HG02884 (cell line): ENCODE measurements around the gene RNF10.
"Not testable (repeated sequence)": the region's sequence is repeated elsewhere in the genome, so short reads cannot be mapped to it uniquely, and the experiment has no call there.

Experiments used
- ATAC-seq: cut with Tn5 transposase; IDR thresholded peaks from one replicate; pipeline ENCODE4 v1.9.1; 2021; ENCODE audit warnings: mild to moderate bottlenecking, moderate library complexity; ENCODE audit not compliant: unreplicated experiment

The RNF10 gene

DNA sequence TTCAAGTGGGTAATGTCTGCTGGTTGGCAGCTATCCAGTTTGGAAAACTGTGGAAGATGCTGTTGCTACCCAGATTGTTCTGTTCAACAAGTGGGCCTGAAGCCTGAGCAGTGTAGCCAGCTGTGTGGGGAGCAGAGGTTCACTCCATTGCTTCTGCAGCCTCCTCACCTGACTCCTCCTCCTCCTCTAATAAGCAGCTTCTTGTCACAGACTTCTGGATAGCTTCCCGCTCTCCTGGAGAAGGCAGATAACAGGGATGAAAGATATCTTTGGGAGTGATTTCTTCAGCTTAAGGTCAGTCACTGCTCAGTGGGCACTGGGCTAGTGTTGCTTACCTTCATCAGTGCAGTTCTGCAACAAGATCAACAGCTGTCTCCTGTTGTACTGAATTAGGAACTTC is 45.0 kb downstream of the RNF10 start:
- ATAC-seq = no peak

DNA sequence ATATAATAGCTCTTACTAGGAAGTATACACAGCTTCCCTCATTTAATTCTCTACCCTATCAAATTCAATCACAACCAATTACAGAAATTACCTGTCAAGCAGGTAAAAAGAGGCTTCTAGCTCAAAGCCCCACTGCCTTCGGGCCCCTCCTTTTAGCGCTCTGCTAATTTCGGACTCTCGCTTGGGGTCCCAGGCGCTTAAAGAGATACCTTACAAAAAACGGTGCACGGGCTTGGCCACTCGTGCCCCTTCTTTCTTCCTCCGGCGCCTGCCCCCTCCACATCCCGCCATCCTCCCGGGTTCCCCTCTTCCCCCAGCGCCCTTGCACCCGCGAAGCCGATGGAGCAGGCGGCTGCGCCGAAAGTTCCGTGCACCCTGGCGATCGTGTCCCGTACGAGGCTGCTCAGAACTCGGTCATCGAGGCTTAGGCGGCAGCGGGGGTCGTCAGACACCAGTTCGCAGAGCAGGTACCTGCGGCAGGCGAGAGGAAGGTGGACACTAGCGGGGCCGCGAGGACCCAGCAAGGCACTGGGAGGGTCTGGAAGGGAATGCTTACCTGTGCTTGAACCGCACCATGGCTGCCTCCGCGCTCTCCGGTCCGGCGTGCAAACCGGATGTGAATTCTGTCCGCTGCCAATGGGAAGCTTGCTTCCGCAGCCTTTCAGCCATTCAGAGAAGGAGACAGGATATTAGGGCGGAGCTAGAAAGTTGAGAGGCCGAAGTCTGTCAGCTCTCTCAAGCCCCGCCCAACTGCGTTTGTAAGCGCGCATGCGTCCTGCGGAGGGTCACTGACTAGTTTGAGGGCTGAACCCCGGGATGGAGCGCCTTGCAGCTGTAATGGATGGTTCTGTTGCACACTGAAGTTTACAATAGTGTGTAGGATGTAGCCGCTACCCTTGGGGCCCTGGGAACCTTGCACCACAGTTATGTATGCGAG is 46.9 kb downstream of the RNF10 start, which contains the start of gene POP5:
Gene POP5, minus strand, starts transcription at position 616 of the 937 bp plus-strand sequence. Its CDS starts 40 bp downstream, at position 576.
- ATAC-seq = peak; percentile 93

DNA sequence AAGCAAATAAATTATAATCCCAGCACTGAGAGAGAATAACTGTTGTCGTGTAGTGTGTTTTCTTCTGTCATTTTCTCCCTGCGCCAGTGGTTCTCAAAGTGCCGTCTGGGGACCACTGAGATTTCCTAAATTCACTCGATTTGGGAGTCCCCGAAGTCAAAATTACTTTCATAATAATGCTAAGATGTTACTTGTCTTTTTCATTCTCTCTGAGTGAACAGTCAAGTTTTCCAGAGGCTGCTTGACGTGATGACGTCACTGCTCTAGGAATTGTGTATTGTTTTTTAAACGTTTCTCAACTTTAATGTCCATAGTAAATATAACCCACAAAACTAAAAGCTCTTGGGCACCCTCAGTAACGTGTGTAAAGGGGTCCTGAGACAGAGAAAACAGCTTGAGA is 47.8 kb downstream of the RNF10 start:
- ATAC-seq = no peak

DNA sequence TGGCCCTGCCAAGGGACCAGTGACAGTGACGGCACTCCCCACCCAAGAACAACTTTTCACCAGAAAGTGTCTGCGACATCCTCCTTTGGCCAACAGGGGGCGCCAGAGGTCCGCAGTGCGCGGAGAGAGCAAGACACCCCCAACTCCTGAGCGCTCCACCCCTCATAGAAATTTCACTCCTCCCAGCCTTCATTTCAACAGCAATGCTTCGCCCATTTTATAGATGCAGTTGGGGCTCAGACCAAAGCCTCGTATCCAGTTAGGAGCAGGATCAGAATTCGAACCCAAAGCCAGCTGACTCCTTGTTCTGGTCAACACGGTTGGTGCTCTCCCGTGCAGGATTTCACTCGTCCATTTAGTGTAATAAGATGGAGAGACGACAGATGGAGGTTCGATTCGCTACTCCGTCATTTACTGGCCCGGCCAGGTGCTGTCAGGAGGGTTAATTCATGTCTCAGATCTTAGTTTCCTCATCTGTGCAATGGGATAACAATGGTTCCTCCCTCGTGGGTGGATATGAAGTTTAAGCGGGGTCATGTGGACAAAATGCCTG is 49.4 kb downstream of the RNF10 start:
- ATAC-seq = no peak

DNA sequence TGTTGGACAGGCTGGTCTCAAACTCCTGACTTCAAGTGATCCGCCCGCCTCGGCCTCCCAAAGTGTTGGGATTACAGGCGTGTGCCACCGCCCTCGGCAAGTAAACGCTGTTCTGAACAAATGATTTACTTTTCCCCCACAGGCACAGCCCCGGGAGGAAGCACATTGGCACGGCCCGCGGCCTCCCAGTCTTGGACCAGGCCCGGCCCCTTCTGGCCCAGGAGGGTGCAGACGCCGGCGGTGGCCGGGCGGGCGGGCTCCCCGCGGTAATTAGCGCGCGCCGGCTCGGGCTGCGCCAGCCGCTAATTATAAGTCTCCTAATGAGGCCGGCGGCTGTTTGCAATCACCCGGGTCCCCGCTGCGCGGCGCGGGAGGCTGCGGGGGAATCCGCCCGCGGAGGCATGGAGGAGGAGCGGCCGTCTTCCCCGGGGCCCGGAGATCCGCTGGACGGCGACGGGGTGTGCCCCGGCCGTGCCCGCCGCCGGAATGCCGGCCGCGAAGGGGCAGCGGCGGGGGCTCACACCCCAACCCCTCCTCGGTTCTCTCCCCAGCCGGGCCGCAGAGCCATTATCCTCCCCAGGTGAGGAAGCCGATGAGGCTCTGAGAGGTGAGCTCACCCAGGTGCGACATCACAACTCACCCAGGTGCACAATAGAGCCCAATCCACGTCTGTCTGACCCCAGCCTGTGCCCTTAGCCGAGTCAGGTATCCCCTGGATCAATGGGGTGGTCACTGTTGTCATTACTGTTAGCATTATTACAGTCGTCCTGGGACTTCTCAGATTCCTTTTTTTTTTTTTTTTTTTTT is 50.4 kb downstream of the RNF10 start:
- ATAC-seq = no peak

DNA sequence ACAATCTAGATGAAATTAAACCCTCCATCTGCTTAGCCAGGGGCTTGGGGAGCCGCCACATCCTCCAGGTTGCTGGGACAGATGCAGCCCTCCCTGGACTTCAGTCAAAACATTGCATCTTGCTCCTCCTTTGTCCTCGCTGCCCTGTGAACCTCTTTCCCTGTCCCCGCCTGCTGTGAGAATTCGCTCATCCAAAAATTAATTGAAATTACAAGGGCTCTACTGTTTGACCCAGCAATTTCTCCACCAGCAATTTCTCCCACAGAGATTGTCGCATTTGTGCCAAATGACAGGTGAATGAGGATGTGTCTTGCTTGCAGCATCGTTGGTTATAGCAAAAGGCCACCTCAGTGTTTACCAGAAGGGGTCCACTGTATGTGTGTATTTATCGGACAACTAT is 52.0 kb downstream of the RNF10 start:
- ATAC-seq = no peak

DNA sequence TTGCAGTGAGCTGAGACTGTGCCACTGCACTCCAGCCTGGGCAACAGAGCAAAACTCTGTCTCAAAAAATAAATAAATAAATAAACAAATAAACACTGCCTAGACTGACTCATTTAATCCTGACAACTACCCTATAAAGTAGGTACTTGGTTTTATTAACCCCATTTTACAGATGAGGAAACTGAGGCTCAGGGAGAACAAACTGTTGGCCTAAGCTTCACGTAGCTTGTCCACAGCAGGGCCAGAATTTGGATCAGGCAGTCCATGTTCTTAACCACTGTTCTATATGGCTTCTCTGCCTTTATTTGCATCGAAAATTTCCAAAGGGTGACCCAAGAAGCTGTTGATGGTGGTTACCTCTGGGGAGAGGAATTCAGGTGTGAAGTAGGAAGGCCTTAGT is 52.7 kb downstream of the RNF10 start:
- no peak for ATAC-seq

DNA sequence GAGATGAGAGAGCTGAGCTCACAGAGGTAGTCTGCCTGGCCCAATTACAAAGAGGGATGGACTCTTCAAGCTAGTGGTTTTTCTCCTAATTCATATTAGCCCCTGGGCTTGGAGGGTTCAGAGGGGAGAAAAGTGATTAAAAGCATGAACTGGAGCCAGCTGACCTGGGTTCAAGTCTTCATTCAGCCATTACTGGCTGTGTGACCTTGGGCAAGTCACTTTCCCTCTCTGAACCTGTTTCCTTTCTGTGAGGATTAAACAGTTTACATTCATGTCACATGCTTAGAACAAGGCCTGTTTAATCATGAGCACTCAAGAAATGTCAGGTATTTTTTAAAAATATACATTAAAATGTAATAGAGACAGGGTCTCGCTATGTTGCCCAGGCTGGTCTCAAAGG is 54.2 kb downstream of the RNF10 start:
- no peak for ATAC-seq

DNA sequence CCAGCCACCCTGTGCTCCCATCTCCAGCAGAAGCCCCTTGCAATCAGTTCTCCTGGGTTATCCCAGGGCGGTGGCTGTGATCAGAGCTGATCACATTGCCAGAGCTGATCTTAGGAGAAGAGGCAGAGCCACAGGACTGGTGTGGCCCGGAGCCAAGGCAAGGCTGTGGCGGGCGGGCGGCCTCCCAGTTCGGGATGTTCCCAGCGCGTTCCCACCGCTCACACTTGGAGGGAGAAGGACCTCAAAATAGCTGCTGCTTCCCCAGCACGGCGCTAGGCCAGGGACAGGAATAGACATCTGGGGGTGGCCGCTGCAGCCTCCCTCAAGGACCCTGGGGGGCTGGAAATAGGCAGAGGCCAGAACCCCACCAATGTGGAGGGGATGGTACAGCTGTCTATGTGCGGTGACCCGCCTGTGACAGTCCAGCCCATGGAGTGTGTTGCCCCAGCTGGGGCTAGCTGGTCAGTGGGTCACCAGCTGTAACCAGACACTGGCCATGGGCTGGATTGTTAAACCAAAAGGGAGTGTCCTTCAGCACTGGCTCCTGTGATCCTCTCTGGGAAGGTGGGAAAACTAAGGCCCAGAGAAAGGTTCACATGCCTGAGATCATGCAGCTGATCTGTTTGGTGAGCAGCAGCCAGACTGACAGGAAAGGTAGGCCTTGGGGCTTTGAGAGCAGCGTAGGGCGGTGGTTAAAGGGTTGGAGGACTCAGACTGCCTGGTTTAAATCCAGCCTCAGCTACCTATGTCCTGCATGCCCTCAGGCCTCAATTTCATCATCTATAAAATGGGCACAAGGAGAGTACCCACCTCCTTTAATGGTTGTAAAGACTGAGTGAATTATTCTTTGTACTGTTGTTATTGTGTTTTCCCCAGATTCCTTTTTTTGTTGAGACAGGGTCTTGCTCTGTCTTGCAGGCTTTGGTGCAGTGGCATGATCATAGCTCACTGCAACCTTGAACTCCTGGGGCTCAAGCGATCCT is 55.1 kb downstream of the RNF10 start:
- ATAC-seq = no peak

DNA sequence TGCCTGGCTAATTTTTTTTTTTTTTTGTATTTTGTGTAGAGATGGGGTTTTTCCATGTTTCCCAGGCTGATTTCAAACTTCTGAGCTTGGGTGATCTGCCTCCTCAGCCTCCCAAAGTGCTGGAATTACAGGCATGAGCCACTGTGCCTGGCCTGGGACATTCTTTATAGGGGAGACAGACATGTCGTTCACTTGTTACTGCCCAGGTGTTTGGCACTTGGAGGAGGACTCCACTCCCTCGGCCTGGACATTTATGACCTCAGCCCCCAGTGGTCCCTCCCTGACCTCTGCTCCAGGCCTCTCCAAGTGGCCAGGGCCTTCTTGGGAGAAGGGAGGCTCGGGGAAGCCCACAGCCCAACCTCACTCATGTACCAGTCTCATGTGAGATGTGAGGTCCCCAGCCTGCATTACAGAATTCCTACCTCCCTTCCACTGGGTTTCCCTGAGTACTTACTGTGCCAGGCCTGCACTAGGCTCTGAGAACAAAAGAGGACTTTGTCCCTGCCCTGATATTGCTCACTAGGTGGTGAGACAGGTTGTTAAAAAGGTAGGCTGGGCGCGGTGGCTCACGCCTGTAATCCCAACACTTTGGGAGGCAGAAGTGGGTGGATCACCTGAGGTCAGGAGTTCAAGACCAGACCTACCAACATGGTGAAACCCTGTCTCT is 56.7 kb downstream of the RNF10 start:
- ATAC-seq = no peak

DNA sequence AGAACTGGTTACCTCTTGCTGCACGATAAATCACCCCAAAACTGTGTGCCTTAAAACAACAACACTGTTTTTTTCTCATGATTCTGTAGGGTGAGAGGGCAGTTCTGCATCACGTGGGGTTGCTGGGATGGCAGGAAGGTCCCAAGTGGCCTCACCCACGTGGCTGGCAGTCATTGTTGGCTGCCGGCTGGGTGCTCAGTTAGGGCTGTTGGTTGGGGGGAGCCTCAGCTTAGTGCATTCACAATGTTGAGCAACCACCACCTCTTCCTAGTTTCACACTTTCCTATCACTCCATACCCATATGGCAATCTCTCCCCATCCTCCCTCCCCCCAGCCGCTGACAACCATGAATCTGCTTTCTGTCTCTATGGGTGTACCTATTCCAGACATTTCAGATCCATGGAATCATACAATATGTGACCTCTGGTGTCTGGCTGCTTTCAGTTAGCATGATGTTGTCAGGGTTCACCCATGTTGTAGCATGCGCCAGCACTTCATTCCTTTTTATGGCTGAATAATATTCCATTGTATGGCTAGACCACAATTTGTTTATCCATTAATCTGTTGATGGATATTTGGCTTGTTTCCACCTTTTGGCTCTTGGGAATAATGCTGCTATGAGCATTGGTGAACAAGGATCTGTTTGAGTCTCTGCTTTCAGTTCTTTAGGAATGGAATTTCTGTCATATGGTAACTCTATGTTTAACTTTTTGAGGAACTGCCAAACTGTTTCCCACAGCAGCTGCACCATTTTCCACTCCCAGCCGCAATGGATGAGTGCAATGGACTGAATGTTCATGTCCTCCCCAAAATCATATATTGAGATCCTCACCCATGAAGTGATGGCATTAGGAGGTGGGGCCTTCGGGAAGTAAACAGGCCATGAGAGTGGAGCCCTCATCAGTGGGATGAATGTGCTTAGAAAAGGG is 58.2 kb downstream of the RNF10 start:
- ATAC-seq = no peak

DNA sequence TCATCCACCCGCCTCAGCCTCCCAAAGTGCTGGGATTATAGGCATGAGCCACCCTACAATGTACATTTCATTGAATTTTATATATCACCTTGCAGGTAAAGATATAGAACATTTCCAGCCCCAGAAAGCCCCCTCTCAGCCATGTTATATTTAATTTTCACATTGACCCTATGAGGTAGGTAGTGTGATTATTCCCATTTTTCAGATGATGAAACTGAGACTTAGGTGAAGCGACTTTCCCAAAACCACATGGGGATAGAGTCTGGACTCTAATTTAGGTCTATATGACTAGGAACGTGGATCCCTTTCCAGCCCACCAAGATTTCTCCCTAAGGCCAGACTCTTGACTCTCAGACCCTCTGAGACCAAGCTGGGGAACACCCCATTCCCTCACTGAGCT is 62.7 kb downstream of the RNF10 start:
- no peak for ATAC-seq

DNA sequence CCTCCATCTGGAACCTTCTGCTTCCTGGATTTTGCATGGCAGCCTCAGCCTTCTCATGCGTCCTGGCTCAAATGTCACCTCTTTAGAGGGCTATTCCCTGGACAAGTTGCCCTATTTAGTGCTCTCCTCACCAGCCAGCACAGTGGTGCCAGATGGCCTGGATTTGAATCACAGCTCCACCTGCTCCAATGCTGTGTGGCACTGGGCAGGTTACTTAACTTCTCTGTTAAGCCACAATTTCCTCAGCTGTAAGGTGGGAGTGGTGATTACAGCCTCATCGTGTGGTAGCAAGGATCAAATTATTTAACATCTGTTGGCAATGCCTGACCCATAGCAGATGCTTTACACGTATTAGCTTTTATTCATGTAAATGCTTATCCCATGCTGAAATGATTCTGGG is 63.7 kb downstream of the RNF10 start:
- no peak for ATAC-seq

DNA sequence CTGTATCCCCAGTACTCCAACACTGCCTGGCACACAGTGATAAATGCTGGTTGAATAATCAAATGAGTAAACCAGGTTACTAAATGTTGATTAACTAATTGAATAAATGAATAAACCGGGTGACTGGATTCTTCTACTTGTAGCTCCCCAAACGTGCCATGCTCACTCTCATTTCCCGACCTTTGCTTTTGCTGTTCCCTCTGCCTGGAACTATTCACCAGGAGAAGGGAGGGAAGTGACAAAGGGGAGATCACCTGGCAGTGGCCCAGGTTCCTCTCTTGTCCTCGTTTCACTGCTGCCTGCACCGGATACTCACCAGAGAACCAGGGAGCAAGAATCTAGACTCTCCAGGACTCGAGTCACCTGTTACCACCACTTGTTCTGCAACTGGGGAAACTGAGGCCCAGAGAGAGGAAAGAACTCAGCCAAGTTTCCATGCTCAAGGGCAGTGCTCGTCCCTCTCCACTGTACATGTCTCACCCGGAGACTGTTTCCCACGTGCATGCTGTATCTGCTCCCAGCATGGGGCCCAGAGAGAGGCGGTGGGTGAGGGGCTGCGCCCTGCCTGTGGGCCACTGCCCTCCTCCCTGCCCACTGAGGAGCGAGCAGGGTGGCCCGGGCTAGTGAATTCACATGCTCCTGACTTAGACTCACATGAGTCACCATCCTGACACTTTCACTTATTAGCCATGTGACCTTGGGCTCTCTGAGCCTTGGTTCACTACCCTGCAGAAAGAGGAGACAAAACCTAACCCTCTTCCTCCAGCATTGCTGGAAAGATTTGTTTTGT is 64.7 kb downstream of the RNF10 start:
- ATAC-seq = no peak

DNA sequence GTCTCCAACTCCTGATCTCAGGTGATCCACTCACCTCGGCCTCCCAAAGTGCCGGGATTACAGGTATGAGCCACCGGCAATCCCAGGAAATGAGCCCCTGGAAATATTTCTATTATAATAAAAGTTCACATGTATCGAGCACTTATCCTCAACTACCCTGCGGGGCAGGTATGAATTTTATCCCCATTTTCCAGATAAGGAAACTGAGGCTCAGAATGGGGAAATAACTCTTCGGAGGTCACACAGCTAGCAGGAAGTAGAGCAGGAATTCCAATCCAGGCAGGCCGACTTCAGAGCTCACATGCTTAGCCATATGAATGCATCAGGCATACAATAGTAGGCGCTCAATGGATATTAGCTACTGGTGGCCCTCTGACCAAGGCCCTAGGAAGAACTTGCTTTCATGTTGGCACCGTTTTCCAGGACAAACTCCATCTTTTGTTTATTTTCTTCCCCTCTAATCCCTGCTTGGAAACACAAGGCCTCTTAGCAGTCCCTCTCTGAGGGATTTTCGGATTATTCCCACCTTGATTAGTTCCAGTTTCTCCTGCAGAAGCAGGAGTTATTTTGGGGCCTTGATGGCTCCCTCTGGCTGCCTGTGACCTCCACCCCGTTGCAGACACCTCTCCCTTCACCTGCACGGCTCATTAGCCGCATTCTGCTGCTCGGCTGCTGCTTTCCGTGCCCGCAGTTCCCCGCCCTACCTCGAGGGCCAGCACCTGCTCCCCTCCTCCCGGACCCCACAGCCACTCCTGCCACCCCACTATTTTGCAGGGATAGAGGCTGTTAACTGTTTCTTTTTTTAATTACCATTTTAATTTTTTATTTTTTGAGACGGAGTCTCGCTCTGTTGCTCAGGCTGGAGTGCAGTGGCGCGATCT is 65.8 kb downstream of the RNF10 start:
- ATAC-seq = no peak

DNA sequence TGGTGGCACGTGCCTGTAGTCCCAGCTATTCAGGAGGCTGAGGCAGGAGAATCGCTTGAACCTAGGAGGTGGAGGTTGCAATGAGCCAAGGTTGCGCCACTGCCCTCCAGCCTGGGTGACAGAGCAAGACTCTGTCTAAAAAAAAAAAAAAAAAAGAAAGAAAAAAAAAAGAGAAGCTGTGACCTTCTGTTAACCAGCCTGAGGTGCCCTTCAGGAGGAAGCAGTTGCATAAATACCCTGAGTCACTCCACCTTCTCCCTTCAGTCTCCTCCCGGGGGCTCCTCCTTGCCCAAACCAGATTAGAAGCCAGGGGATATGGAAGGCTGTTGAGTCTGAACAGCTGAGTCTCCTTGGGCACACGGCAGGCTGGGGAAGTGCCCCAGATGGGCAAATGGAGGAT is 68.3 kb downstream of the RNF10 start:
- ATAC-seq = not testable (repeated sequence)

DNA sequence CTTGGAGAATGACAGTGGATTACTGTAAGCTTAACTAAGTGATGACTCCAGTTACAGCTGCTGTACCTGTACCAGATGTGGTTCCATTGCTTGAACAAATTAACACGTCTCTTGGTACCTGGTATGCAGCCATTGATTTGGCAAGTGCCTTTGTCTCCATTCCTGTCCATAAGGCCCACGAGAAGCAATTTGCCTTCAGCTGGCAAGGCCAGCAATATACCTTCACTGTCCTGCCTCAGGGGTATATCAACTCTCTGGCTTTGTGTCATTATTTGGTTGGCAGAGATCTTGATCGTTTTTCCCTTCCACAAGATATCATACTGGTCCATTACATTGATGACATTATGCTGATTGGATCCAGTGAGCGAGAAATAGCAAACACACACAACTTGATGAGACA is 76.4 kb downstream of the RNF10 start:
- no peak for ATAC-seq
